Trophoblast cell (in vitro differentiated cells and primary cell): ENCODE results near the gene RCN1.
"Not testable (repeated sequence)": the region's sequence is repeated elsewhere in the genome, so short reads cannot be mapped to it uniquely, and the experiment has no call there.

Experiments used
- DNase-seq, 2 donors: peaks; one replicate each; pipeline ENCODE4 v3.0.0-alpha.2; 2016
- H2AFZ ChIP-seq: 2 replicates; pipeline ENCODE4 v1.6.1; 2013; ENCODE audit warnings: low read length, moderate library complexity, mild to moderate bottlenecking; ENCODE audit not compliant: insufficient read depth, poor library complexity
- H2AK5ac ChIP-seq: 2 replicates; pipeline ENCODE4 v1.6.1; 2013; ENCODE audit warnings: mild to moderate bottlenecking, low read length
- H2BK120ac ChIP-seq: 2 replicates; pipeline ENCODE4 v1.6.1; 2013; ENCODE audit warnings: low read length, mild to moderate bottlenecking, moderate library complexity; ENCODE audit not compliant: insufficient read depth, poor library complexity
- H2BK12ac ChIP-seq: 2 replicates; pipeline ENCODE4 v1.6.1; 2013; ENCODE audit warnings: mild to moderate bottlenecking, low read length, moderate library complexity
- H2BK5ac ChIP-seq: 2 replicates; pipeline ENCODE4 v1.6.1; 2013; ENCODE audit warnings: low read length, low read depth, moderate library complexity, mild to moderate bottlenecking; ENCODE audit not compliant: poor library complexity
- H3K14ac ChIP-seq: 2 replicates; pipeline ENCODE4 v1.6.1; 2013; ENCODE audit warnings: mild to moderate bottlenecking, low read length
- H3K18ac ChIP-seq: 2 replicates; pipeline ENCODE4 v1.6.1; 2013; ENCODE audit warnings: mild to moderate bottlenecking, low read length
- H3K23ac ChIP-seq: 2 replicates; pipeline ENCODE4 v1.6.1; 2013; ENCODE audit warnings: low read length
- H3K27ac ChIP-seq: 2 replicates; pipeline ENCODE4 v1.5.1; 2013; ENCODE audit warnings: low read depth, mild to moderate bottlenecking, inconsistent platforms, low read length, moderate library complexity
- H3K27me3 ChIP-seq: 2 replicates; pipeline ENCODE4 v1.6.1; 2013; ENCODE audit warnings: inconsistent platforms, mild to moderate bottlenecking, low read length, moderate library complexity; ENCODE audit not compliant: insufficient read depth
- H3K36me3 ChIP-seq, 2 experiments: 1 replicate in 1 of 2; 2 replicates in 1 of 2; pipeline ENCODE4 v1.6.1; 2013; ENCODE audit warnings: low read length in 2 of 2, mild to moderate bottlenecking in 2 of 2, moderate library complexity in 1 of 2; ENCODE audit not compliant: insufficient read depth in 2 of 2, control insufficient read depth in 1 of 2
- H3K4ac ChIP-seq: 2 replicates; pipeline ENCODE4 v1.6.1; 2013; ENCODE audit warnings: low read depth, mild to moderate bottlenecking, low read length, moderate library complexity
- H3K4me1 ChIP-seq, 2 experiments: 1 replicate in 1 of 2; 2 replicates in 1 of 2; pipeline ENCODE4 v1.6.1; 2013; ENCODE audit warnings: low read length in 2 of 2, mild to moderate bottlenecking in 2 of 2, moderate library complexity in 1 of 2; ENCODE audit not compliant: insufficient read depth in 2 of 2, control insufficient read depth in 1 of 2
- H3K4me2 ChIP-seq: 2 replicates; pipeline ENCODE4 v1.6.1; 2013; ENCODE audit warnings: inconsistent platforms, mild to moderate bottlenecking, low read length, moderate library complexity
- H3K4me3 ChIP-seq: 2 replicates; pipeline ENCODE4 v1.5.1; 2013; ENCODE audit warnings: mild to moderate bottlenecking, low read depth, low read length, inconsistent platforms
- H3K79me1 ChIP-seq: one replicate; pipeline ENCODE4 v1.6.1; 2013; ENCODE audit warnings: low read length
- H3K79me2 ChIP-seq: 2 replicates; pipeline ENCODE4 v1.6.1; 2013; ENCODE audit warnings: low read length, mild to moderate bottlenecking; ENCODE audit not compliant: control insufficient read depth, insufficient read depth, poor library complexity
- H3K9ac ChIP-seq: 2 replicates; pipeline ENCODE4 v1.6.1; 2013; ENCODE audit warnings: mild to moderate bottlenecking, low read length
- H3K9me3 ChIP-seq: 2 replicates; pipeline ENCODE4 v1.6.1; 2013; ENCODE audit warnings: low read depth, mild to moderate bottlenecking, control low read depth, inconsistent platforms, low read length; ENCODE audit not compliant: insufficient read depth
- H4K12ac ChIP-seq: 2 replicates; pipeline ENCODE4 v1.6.1; 2013; ENCODE audit warnings: low read depth, mild to moderate bottlenecking, low read length, moderate library complexity
- H4K8ac ChIP-seq: 2 replicates; pipeline ENCODE4 v1.6.1; 2013; ENCODE audit warnings: low read depth, mild to moderate bottlenecking, low read length, moderate library complexity
- H4K91ac ChIP-seq: one replicate; pipeline ENCODE4 v1.6.1; 2013; ENCODE audit warnings: low read depth, mild to moderate bottlenecking, low read length, moderate library complexity
- WGBS: extraction: QIAGEN DNeasy Blood & Tissue Kit; methylation state at CpG from one replicate; pipeline ENCODE4 v1.1.7; 2013; ENCODE audit warnings: missing lambda C conversion rate; ENCODE audit not compliant: insufficient read length, insufficient coverage; ENCODE audit errors: extremely low coverage; 5-methylcytosine and 5-hydroxymethylcytosine counted together

Gene RCN1

DNA sequence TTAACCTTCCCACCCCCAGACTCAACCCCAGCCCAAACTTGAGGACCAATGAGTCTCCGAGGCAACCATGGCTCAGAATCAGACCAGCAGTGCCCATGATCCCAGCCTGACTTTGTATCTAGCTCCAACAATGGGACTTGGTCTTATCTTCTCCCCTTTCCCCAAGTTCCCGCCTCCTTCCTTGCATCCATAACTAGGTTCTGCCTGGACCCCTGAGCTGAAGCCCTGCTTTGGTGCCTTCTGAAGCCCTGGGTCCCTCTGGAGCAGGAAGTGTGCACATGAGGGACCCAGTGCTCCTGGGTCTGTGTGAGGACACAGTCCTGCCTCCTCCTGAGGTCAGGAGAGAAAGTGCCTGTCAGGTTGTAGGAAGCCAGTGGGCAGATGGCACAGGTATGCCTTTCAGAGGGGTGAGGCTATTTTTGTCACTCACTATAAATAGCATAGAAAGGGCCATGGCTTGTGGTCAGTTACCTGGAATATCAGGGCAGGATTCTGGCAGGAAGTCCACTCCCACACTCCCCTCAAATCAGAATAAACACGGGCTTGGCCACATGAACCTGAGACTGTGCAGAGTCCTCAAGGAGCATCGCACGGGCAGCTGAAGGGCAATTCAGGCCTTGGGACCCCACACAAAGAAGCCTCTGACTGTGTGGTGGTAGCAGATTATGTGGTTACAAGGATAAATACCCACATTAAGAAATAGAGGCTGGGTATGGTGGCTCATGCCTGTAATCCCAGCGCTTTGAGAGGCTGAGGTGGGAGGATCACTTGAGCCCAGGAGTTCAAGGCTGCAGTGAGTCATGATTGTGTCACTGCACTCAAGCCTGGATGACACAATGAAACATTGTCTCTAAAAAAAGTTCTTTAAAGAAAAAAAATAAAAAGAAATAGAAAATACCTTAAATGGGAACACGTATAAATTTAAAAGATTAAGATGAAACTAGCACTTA lies 27.4 kb downstream of the RCN1 start:
- peak; percentile 3 to 39 for DNase-seq
- no peak overlapping the region for H3K23ac ChIP-seq
- H4K12ac ChIP-seq, result no peak overlapping the region
- H3K79me1 ChIP-seq, result no peaks in the 10 kb centered on the region
- no peak overlapping the region for H2AK5ac ChIP-seq
- H3K14ac ChIP-seq, result no peak overlapping the region
- H3K27ac ChIP-seq, result no peak overlapping the region
- no peak overlapping the region for H3K4me3 ChIP-seq
- H2BK120ac ChIP-seq, result no peak overlapping the region
- H3K36me3 ChIP-seq, result no peaks in the 10 kb centered on the region
- no peak overlapping the region for H4K91ac ChIP-seq
- no CpG with 5 or more reads among the region's 7 CpGs for WGBS
- H2AFZ ChIP-seq, result no peak overlapping the region
- no peaks in the 10 kb centered on the region for H3K79me2 ChIP-seq
- H3K4ac ChIP-seq, result no peak overlapping the region
- H2BK12ac ChIP-seq, result no peak overlapping the region
- no peaks in the 10 kb centered on the region for H3K4me1 ChIP-seq
- no peak overlapping the region for H3K4me2 ChIP-seq
- no peak overlapping the region for H2BK5ac ChIP-seq
- no peaks in the 10 kb centered on the region for H3K27me3 ChIP-seq
- H3K9ac ChIP-seq, result no peak overlapping the region
- no peaks in the 10 kb centered on the region for H3K9me3 ChIP-seq
- H3K18ac ChIP-seq, result no peak overlapping the region
- H4K8ac ChIP-seq, result no peak overlapping the region

DNA sequence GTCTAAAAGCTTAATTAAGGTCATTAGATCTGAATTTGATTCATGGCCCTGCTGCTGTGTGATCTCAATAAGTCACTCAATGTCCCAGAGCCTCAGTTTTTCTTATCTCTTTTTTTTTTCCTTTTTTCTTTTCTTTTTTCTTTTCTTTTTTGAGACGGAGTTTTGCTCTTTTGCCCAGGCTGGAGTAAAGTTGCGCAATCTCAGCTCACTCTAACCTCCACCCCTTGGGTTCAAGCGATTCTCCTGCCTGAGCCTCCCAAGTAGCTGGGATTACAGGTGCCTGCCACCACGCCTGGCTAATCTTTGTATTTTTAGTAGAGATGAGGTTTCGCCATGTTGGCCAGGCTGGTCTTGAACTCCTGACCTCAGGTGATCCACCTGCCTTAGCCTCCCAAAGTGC lies 28.3 kb downstream of the RCN1 start:
- WGBS, result no CpG with 5 or more reads among the region's 5 CpGs
- H3K9ac ChIP-seq, H3K4ac ChIP-seq, H3K27me3 ChIP-seq, DNase-seq, H2AK5ac ChIP-seq, H3K18ac ChIP-seq, H2BK120ac ChIP-seq, H3K14ac ChIP-seq, H3K4me2 ChIP-seq, H4K91ac ChIP-seq, H4K12ac ChIP-seq, H3K23ac ChIP-seq, H4K8ac ChIP-seq, H3K79me2 ChIP-seq, H2BK5ac ChIP-seq, H3K9me3 ChIP-seq, H2AFZ ChIP-seq, H3K4me1 ChIP-seq, H3K79me1 ChIP-seq, H2BK12ac ChIP-seq, H3K4me3 ChIP-seq, H3K27ac ChIP-seq, H3K36me3 ChIP-seq: not testable (repeated sequence)

DNA sequence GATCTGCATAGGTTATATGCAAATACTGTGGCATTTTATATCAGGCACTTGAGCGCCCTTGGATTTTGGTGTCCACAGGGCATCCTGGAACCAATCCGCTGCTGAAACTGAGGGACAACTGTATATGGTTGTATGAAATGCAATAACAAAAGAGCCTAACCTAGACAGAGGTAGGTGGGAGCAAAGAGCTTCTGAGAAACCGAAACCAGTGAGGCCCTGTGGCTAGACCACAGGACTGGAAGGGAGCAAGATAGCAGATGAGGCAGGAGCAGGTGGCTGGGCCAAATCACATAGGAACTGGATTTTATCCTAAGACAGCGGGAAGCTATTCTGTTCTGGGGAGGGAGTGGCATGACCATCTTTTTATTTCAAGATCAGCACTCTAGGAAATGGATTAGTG lies 30.1 kb downstream of the RCN1 start:
- Histone ChIP-seq H4K12ac (no peak overlapping the region), H2AFZ (no peak overlapping the region), H3K4ac (no peak overlapping the region), H3K27me3 (no peaks in the 10 kb centered on the region), H3K4me1 (no peaks in the 10 kb centered on the region), H2BK12ac (no peak overlapping the region), H3K18ac (no peak overlapping the region), H3K14ac (no peak overlapping the region), H2AK5ac (no peak overlapping the region), H3K4me2 (no peak overlapping the region), H3K4me3 (no peak overlapping the region), H4K8ac (no peak overlapping the region), H3K9me3 (peaks cover 2% of the 10 kb centered on the region), H3K36me3 (no peaks in the 10 kb centered on the region), H2BK5ac (no peak overlapping the region), H3K79me1 (no peaks in the 10 kb centered on the region), H3K79me2 (no peaks in the 10 kb centered on the region), H2BK120ac (no peak overlapping the region), H4K91ac (no peak overlapping the region), H3K23ac (no peak overlapping the region), H3K27ac (no peak overlapping the region), H3K9ac (no peak overlapping the region)
- no CpG with 5 or more reads among the region's 4 CpGs for WGBS
- no peak for DNase-seq

DNA sequence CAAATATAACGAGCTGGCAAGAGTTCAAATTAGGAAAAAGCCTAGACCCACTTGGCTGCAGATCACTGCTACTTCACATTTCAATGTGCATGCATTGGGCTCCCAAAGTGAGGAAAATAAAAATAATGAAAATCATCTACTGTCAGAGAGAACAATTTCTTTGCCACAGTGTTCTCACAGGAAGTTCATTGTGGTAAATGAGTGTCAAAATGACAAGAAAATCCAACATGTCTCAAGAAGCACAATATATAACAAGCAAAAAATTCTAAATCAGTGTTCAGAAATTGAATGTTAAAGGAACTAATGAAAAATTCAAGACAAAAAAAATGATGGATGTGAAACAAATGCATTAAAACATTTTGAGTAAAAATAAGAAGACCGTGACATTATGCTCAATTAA lies 31.3 kb downstream of the RCN1 start:
- Histone ChIP-seq H3K9me3 (peaks cover 6% of the 10 kb centered on the region), H4K91ac (no peak overlapping the region), H3K4me1 (no peaks in the 10 kb centered on the region), H3K27me3 (no peaks in the 10 kb centered on the region), H2AFZ (no peak overlapping the region), H3K27ac (no peak overlapping the region), H2BK5ac (no peak overlapping the region), H3K9ac (no peak overlapping the region), H3K4ac (no peak overlapping the region), H3K4me2 (no peak overlapping the region), H2AK5ac (no peak overlapping the region), H3K79me2 (peaks cover 2% of the 10 kb centered on the region), H4K8ac (no peak overlapping the region), H3K36me3 (no peaks in the 10 kb centered on the region), H4K12ac (no peak overlapping the region), H3K14ac (no peak overlapping the region), H3K18ac (no peak overlapping the region), H3K79me1 (no peaks in the 10 kb centered on the region), H3K23ac (no peak overlapping the region), H2BK120ac (no peak overlapping the region), H3K4me3 (no peak overlapping the region), H2BK12ac (no peak overlapping the region)
- WGBS, result no CpG with 5 or more reads among the region's 2 CpGs
- no peak for DNase-seq
